SH-SY5Y (cell line): ENCODE measurements around the gene LGALS3BP.

Experiments used
- GATA2 ChIP-seq: IDR thresholded peaks from 2 replicates; pipeline ENCODE4 v1.6.1; 2011; ENCODE audit warnings: mild to moderate bottlenecking, low read depth, low read length
- GATA3 ChIP-seq: IDR thresholded peaks from 2 replicates; pipeline ENCODE4 v1.6.1; 2011; ENCODE audit warnings: low read depth, mild to moderate bottlenecking, low read length, moderate library complexity

DNA sequence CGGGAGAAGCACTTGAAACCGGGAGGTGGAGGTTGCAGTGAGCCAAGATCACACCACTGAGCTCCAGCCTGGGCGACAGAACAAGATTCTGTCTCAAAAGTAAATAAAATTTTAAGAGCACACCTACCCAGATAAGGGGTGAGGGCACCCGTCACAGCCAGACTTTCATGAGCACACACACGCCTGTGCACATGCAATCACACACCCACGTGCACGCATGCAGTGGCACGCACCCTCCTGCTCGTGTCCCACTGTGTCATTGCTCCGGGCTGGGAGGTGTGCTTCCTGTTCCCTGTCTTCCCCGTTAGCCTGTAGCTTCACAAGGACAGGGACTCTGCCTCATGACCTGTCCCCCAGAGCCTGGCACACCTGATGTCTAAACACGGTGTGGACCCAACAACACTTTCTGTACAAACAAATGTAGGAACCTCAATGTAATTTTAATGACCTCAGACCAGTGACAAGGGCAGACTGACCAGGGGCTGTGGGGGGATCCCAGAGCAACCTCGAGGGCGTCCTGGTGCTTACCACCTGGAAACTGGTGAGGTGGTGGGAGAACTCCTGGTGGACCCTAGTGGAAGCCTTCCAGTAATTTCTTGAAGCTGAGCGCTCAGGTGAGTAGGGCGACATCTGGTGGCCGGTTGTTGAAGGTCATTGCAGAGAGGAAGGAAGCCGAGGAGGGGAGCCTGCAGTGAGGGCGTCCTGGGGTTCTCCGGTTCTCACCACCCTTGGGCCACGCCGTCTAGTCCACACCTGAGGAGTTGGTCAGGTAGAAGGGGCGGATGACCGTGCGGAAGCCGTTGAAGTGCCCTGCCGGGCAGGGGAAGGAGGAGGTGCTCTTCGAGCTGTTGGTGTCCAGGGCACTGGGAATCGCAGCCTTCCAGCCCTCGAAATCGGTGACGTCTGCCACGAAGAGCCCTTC, 8.6 kb downstream of the LGALS3BP start:
- TF ChIP-seq GATA2 (no peak), GATA3 (no peak)
